Kidney (tissue), 14 donors: ENCODE results near the gene PRDM10. TPM values are rescaled to one million over a fixed set of nuclear protein-coding genes. Genes with fewer than 3 reads are reported as not detected.
A peak's percentile ranks its signal among the peaks of the same experiment; 100 is the strongest.

Experiments
- DNase-seq, 5 donors: peaks; one replicate each; pipeline ENCODE4 v3.0.0-alpha.2; 2013 to 2020
- FAIRE-seq: peaks from 2 replicates; lab custom pipeline; 2012; peaks lifted over from hg19 to GRCh38; lab: Jason Lieb, UNC
- H3K27ac ChIP-seq, 2 donors: one replicate each; pipeline ENCODE4 v1.7.0; 2013; ENCODE audit warnings: low read depth in 2 of 2, low read length in 2 of 2, inconsistent platforms in 1 of 2
- H3K27me3 ChIP-seq: one replicate; pipeline ENCODE4 v1.7.1; 2013; ENCODE audit warnings: low read length, inconsistent platforms; ENCODE audit not compliant: control insufficient read depth, insufficient read depth
- H3K36me3 ChIP-seq, 3 donors: one replicate each; pipeline versions ENCODE4 v1.7.0 to v1.7.1; 2013; ENCODE audit warnings: low read length in 3 of 3, control low read depth in 1 of 3, inconsistent platforms in 1 of 3; ENCODE audit not compliant: insufficient read depth in 3 of 3, control insufficient read depth in 2 of 3
- H3K4me1 ChIP-seq, 3 donors: one replicate each; pipeline versions ENCODE4 v1.7.0 to v1.7.1; 2013; ENCODE audit warnings: low read length in 3 of 3, inconsistent platforms in 1 of 3, low read depth in 1 of 3; ENCODE audit not compliant: control insufficient read depth in 2 of 3, insufficient read depth in 2 of 3
- H3K4me3 ChIP-seq, 3 donors: one replicate each; pipeline versions ENCODE4 v1.7.0 to v1.8.1; 2013; ENCODE audit warnings: low read length in 3 of 3, control low read depth in 1 of 3, inconsistent platforms in 1 of 3
- H3K9ac ChIP-seq, 3 donors: one replicate each; pipeline versions ENCODE4 v1.7.0 to v1.7.1; 2013; ENCODE audit warnings: low read length in 3 of 3, control low read depth in 1 of 3, inconsistent platforms in 1 of 3
- H3K9me3 ChIP-seq, 3 donors: one replicate each; pipeline versions ENCODE4 v1.7.0 to v1.7.1; 2013; ENCODE audit warnings: low read length in 3 of 3, control low read depth in 1 of 3, inconsistent platforms in 1 of 3; ENCODE audit not compliant: control insufficient read depth in 2 of 3, insufficient read depth in 1 of 3
- CTCF ChIP-seq: IDR thresholded peaks from 3 replicates; pipeline ENCODE4 v1.5.1; 2012; ENCODE audit warnings: mild to moderate bottlenecking, moderate library complexity, borderline replicate concordance; ENCODE audit not compliant: insufficient read depth; ENCODE audit errors: extremely low read depth
- intact Hi-C: fragments of 100-400 bp; cut with DNase I; formaldehyde crosslinking; loops from one replicate; pipeline ENCODE4 v1.11.1; 2022
- polyA plus RNA-seq: library from polyadenylated mRNA; stranded (reverse); fragments of 350-450 nt; fragmentation: Illumina TruSeq; extraction: RNeasy Lipid Tissue Mini Kit (QIAGEN cat#74804); gene quantifications from one replicate; pipeline ENCODE4 v1.2.3, GENCODE V29; 2014; ENCODE audit warnings: low read depth, low replicate concordance; ENCODE audit not compliant: insufficient read depth
- total RNA-seq: library from RNA; stranded (reverse); fragmentation: NEBNext Ultra II Directional; extraction: Animal tissue kit (Norgen Biotek cat#: 25700); gene quantifications from one replicate; pipeline ENCODE4 v1.2.1, GENCODE V29; 2021
- donor health status: control.
- donor health status: control.
- donor health status: control.
- donor health status: control.
- donor health status: control.
- donor health status: DM: yes; HTN: yes; CAD: no.
- donor health status: Normal renal cell carcinoma (clear cell type).

The PRDM10 gene
- total and polyA plus RNA-seq, 2 donors from 2014 or later: 1.5 to 8.0 TPM

DNA sequence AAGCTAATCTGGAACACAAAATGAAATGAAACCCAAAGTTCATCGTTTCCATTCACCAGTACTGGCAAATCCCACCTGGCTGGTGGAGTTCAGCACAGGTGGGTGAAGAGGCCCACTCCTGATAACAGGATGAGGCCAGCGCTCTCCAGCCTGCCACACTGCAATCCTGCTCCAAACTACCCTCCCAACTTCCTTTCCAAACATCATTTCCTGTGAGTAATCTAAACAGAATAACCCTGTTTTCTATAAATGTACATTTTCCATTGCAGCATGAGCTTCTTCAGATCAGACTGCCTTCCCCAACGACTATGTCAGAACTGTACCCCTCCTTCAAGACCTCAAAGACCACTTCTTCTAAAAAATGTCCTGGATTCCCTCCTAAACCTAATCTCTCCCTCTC lies 91.3 kb downstream of the PRDM10 start:
- H3K9me3 ChIP-seq: no peaks in the 10 kb centered on the region
- H3K9ac ChIP-seq: no peak overlapping the region
- FAIRE-seq (no peak), DNase-seq (no peak)
- peaks cover 2 to 11% (median 10%) of the 10 kb centered on the region in 3 donors for H3K36me3 ChIP-seq
- no peaks in the 10 kb centered on the region for H3K4me1 ChIP-seq
- intact Hi-C loops: no loop called here
- no peaks in the 10 kb centered on the region for H3K27me3 ChIP-seq
- no peak overlapping the region for H3K27ac ChIP-seq
- H3K4me3 ChIP-seq: no peak overlapping the region
- TF ChIP-seq CTCF: no peak

GRCh38 chr11:129910360-129910759 lies 92.3 kb downstream of the PRDM10 start:
- Histone ChIP-seq H3K9me3 (no peaks in the 10 kb centered on the region), H3K4me1 (no peaks in the 10 kb centered on the region), H3K27me3 (no peaks in the 10 kb centered on the region), H3K36me3 (peaks cover 2 to 11% (median 10%) of the 10 kb centered on the region in 3 donors), H3K4me3 (no peak overlapping the region), H3K9ac (no peak overlapping the region), H3K27ac (no peak overlapping the region)
- DNase-seq (no peak), FAIRE-seq (no peak)
- intact Hi-C loops: no loop called here
- no peak for TF ChIP-seq CTCF

GRCh38 chr11:129905402-129905801 lies 97.2 kb downstream of the PRDM10 start:
- H3K4me3 ChIP-seq: no peak overlapping the region
- TF ChIP-seq CTCF: no peak
- intact Hi-C loops: no loop called here
- DNase-seq (no peak), FAIRE-seq (no peak)
- H3K27ac ChIP-seq: no peak overlapping the region
- no peaks in the 10 kb centered on the region for H3K4me1 ChIP-seq
- no peaks in the 10 kb centered on the region for H3K9me3 ChIP-seq
- H3K36me3 ChIP-seq: peaks cover 2 to 15% (median 7%) of the 10 kb centered on the region in 3 donors
- H3K9ac ChIP-seq: no peak overlapping the region
- no peaks in the 10 kb centered on the region for H3K27me3 ChIP-seq

GRCh38 chr11:129896062-129896461 lies 106.6 kb downstream of the PRDM10 start:
- FAIRE-seq (no peak), DNase-seq (peak in 1 of 5 donors; percentile 14)
- Histone ChIP-seq H3K36me3 (peaks cover 4 to 14% (median 5%) of the 10 kb centered on the region in 3 donors), H3K27me3 (no peaks in the 10 kb centered on the region), H3K4me3 (peak overlapping the region; percentile 70 to 97 (median 90)), H3K4me1 (peaks cover 0 to 10% (median 9%) of the 10 kb centered on the region in 3 donors), H3K9ac (peak overlapping the region; percentile 44 to 76 (median 74)), H3K27ac (peak overlapping the region in 1 of 2 donors; percentile 41), H3K9me3 (no peaks in the 10 kb centered on the region)
- TF ChIP-seq CTCF: no peak
- intact Hi-C loops: no loop called here
